Fibroblast of skin of right quadriceps (primary cell): Measurements from ENCODE around the gene PALLD.

Experiments
- DNase-seq: peaks from one replicate; pipeline ENCODE4 v3.0.0-alpha.2; 2013

Gene PALLD

DNA sequence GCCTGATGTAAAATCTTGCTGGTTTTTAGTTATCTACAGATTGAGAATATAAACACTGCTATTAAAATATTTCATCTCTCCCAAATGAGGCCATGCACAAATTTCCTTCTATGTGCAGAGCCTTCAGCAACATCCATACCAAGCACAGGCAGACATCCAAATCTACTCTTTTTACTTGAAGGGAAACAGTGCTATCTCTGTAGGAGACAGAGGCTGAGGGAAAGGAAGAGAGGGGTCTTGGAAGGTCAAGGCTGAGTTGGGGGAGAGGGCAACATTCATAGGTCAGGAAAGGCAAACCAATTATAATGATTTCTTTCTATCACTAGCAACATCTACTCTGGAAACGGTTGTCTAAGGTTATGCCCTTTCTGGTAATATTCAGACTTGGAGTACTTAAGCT lies 273.0 kb downstream of the PALLD start:
- no peak for DNase-seq

GRCh38 chr4:168771251-168771650 lies 274.4 kb downstream of the PALLD start:
- DNase-seq = no peak

GRCh38 chr4:168773388-168774195 lies 276.7 kb downstream of the PALLD start:
- DNase-seq = no peak

- no peak for DNase-seq
Measured at GRCh38 chr4:168776382-168776781, 279.5 kb downstream of the PALLD start.

DNA sequence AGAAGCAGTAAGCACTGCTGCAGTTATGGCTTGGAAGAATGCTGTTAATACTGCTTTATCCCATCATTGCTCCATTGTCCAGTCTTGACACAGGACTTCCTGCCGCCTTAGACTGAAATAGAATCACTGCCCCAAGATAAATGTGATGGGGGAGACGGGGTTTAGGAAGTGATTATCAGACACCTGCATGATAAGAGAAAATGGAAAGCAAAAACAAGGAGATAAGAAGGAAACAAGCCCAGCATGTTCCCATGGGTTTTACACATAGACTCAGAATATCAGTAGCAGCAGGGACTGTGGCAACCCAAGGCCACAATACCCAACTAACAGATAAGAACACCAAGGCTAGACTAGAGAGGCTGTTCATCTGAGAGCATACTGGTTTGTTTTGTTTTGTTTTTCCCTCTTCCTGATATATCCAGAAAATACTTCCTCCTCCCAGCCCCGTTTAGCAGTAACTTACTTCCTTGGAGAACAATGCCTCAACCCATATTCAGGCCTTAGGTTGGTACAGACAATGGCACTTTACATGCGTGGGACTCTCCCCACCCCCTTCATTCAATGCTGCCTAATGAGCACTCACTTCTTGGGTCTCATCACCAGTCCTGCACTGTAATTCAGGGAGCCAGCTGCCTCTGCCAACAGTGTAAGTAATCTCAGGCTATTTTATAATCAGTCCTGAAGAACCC lies 280.6 kb downstream of the PALLD start:
- no peak for DNase-seq

DNA sequence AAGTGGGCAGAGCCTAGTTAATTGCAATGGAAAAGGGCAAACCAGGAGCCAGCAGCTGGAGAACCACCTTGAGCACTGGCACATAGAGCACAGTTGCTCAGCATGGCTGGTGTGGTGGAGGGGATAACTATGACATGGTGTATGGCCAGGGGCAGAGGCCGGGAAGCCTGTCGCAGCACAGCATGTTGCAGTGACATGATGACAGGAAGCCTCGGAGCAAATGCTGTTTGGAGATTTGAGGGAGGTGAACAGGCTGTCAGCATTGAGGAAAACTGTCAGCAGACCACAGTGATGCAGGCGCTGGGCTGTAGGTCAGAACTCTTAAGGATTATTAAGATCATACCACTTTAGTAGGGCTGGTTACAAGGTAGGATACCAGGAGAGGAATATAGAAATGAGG lies 284.5 kb downstream of the PALLD start:
- DNase-seq = no peak

DNA sequence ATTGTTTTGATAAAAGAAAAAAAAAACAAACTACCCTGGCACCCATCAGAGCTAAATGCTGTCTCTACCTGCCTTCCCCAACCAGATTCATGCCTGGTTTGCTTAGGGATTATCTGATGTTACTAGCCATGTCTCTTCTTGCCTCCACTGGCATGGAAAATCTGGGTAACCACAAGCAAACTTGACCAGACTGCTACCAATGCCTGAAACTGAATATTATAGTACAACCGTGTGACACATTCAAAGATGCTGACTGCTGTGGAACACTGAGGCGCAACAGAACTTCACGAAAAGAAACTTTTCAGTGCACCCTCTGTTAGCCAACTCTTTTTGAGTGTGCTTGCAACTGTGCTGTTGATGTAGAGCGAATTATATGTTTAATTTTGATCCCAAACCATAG lies 285.1 kb downstream of the PALLD start:
- DNase-seq = no peak

DNA sequence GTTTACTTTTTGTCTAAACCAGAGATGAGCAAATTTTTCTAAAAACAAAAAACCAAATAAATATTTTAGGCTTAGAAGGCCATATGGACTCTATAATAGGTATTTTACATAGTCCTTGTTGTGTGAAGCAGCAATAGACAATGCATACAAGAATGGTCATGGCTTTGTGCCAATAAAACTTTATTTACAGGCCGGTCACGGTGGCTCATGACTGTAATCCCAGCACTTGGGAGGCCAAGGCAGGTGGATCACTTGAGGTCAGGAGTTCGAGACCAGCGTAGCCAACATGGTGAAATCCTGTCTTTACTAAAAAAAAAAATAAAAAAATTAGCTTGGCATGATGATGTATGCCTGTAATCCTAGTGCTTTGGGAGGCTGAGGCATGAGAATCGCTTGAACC lies 285.6 kb downstream of the PALLD start:
- DNase-seq = no peak

DNA sequence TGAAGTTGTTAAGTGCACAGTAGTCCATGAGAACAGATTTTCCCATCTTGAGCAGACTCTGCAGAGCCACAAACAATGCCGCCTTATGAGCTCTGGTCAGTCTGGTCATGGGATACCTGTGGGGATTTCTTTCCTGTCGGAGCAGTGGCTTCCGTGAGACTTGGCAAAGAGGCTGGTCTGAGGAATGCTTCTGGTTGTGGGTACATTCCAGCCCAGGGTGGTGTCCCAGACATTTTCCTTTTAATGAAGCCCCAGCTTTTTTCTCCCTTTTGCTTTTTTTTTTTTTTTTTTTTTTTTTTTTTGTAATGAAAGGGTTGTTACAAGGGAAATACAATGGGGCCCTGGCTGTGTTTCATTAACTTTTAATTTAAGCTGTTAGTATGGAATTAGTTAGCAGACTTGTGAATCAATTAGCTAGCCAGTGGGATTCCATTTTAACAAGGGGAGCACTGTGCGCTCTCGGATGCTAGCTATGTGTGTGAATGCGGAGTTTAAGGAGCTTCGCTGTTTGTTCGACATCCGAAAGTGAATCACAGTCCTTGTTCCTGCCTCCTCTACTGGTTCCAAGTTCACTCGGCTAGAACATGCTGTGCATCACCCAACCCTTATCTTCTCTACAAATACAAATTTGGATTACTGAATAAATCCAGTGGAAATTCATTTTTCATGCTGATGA lies 288.1 kb downstream of the PALLD start:
- no peak for DNase-seq

DNA sequence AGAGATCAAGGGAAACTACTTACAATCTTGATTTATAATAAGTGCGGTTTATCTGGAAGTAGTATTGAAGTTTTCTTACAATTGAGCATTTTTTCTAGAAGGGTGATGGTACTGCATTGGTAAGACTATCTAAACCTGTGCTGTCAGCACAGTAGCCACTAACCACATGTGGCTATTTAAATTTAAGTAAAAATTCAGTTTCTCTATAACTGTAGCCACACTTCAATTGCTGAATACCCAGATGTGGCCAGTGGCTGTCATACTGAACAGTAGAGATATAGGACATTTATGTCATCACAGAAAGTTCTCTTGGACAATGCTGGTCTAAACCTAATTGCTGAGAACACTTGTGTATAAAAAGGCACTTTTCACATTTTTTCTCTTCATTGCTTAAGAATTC lies 290.5 kb downstream of the PALLD start:
- no peak for DNase-seq

GRCh38 chr4:168787801-168788595 lies 291.1 kb downstream of the PALLD start:
- peak; percentile 41 for DNase-seq

- DNase-seq = no peak
Measured at GRCh38 chr4:168790898-168791297, 294.0 kb downstream of the PALLD start.

GRCh38 chr4:168791376-168791775 lies 294.5 kb downstream of the PALLD start:
- no peak for DNase-seq

- no peak for DNase-seq
Measured at GRCh38 chr4:168793542-168793941, 296.7 kb downstream of the PALLD start.

GRCh38 chr4:168794092-168794707 lies 297.3 kb downstream of the PALLD start:
- DNase-seq = no peak

GRCh38 chr4:168794881-168795280 lies 298.0 kb downstream of the PALLD start:
- no peak for DNase-seq

- no peak for DNase-seq
Measured at GRCh38 chr4:168795346-168795745, 298.5 kb downstream of the PALLD start.

DNA sequence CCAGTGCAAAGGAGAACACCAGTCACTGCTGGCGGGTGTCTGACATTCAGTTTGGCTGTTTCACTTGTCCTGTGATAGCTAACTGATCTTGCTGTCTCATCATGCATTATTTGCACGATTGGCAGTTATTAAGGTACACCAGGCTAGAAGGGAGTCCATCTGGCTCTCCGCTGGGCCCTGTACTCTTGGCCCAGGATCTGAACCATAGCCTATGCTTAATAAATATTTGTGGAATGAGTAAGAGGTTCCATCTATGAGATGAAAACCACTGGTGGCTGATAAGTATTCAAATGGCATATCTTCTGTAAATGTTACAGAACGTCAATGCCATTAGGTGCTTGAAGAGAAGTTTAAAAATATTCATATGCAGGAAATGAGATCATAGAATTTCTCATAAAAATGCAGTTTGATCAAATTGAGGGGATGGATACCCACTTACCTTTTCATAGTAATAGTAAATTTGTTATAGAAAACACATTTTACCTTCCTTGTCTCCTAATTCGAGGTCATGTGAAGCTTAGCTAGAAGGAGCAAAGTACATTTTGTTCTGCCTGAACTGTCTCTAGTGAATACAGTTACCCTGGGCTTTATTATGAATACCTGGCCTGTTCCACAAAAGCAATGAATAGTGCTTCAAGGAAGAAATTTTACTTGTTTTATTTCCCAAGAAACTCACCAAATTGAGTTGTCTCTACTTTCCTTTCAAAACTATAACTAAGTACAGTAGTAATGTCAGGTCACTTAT lies 299.7 kb downstream of the PALLD start:
- peak; percentile 84 for DNase-seq

DNA sequence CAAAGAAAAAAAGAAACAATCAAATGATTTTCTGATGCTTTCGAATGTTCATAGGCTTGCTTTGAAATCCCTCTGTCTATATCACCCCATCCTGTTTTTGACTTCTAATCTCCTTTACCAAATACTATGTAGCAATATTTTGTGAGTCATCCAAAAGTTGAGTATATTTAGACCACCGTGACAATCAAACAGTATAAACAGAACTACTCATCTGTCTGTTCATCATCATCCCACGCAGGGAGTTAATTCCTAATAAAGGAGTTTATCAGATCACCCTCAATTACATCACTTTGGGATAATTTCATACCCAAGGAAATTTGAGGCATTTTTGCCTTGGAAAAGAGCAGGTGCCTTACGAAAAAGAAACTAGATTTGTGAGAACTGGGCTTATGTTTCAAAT lies 300.3 kb downstream of the PALLD start:
- DNase-seq = peak; percentile 89

GRCh38 chr4:168797738-168798375 lies 301.0 kb downstream of the PALLD start:
- no peak for DNase-seq

- DNase-seq = no peak
Measured at GRCh38 chr4:168800926-168801325, 304.1 kb downstream of the PALLD start.
